ENCODE results near the gene IFT74. TPM values are rescaled to one million over a fixed set of nuclear protein-coding genes. Genes with fewer than 3 reads are reported as not detected.

IFT74 gene
- total and polyA plus RNA-seq, 2 of the 13 experiments (the other 11 are each of a cell fraction or from before 2014, with no cell fraction given), result 4.2 to 12.3 TPM

DNA sequence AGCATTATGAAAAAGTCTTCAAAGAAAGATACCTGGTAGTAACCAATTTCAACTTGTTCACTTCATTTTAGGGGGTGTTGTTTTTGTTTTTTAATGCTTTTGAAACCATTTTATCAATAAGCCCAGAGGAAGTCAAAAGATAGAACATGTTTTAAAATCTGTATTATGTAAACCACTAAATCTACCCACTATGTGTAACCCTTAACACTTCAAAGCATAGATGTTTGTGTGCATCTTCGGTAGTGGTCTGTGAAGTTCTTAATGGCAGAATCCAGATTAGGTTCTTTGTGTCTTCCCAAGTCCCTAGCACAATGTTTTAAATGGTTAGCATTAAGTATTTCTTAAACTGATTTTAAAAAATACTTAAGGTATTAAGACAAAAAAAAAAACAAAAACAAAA, 15.4 kb upstream of the IFT74 start:
- Histone ChIP-seq H3K27me3 (ENCODE audit: control insufficient read depth in 1 of 2, insufficient read depth in 2 of 2, low read length in 2 of 2) (no peaks in the 10 kb centered on the region), H3K36me3 (replicated peaks in 1 of 2; ENCODE audit: control insufficient read depth in 1 of 2, insufficient read depth in 2 of 2, low read length in 2 of 2) (no peaks in the 10 kb centered on the region; a peak in 1 of 5 replicates), H3K9me3 (ENCODE audit: low read length) (no peaks in the 10 kb centered on the region), H3K9ac (ENCODE audit: insufficient read depth, low read depth, low read length) (no peak overlapping the region), H4K20me1 (ENCODE audit: insufficient read depth, low read length) (0 out of 2 replicates have a peak, but pooled peaks cover 2% of the 10 kb centered on the region), H3K4me1 (ENCODE audit: insufficient read depth, low read length) (peaks cover 39% of the 10 kb centered on the region), H2AFZ (ENCODE audit: low read length) (no peak overlapping the region), H3K27ac (ENCODE audit: extremely low read length, insufficient read depth, low read length) (no peak overlapping the region), H3K4me3 (replicated peaks in 1 of 3; ENCODE audit: insufficient read depth in 1 of 3, low read depth in 2 of 3, low read length in 3 of 3) (no peak overlapping the region), H3K79me2 (ENCODE audit: insufficient read depth, low read length) (peaks cover 91% of the 10 kb centered on the region), H3K4me2 (ENCODE audit: low read depth, low read length) (no peak overlapping the region)
- CTCF ChIA-PET (ENCODE audit: low intra/inter-chr PET ratio, low total read pairs), result no interaction called here
- FAIRE-seq (no peak), DNase-seq (ENCODE audit: low spot score) (no peak), ATAC-seq (no peak)
- WGBS (ENCODE audit: low lambda C conversion rate), result 93% methylated on average over 1 of the region's 1 CpG
- BruUV-seq (replicated peaks), result no TSS peak
- TF ChIP-seq ERF (CRISPR knock-in tag; IDR thresholded peaks at IDR 0.05), result no peak
- TF ChIP-seq, protein P1, sequence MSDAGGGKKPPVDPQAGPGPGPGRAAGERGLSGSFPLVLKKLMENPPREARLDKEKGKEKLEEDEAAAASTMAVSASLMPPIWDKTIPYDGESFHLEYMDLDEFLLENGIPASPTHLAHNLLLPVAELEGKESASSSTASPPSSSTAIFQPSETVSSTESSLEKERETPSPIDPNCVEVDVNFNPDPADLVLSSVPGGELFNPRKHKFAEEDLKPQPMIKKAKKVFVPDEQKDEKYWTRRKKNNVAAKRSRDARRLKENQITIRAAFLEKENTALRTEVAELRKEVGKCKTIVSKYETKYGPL (CRISPR knock-in tag; IDR thresholded peaks at IDR 0.05), result no peak
- no peak for TF ChIP-seq ZBTB1 (CRISPR knock-in tag; IDR thresholded peaks at IDR 0.05; ENCODE audit: borderline replicate concordance)
- TF ChIP-seq SUZ12 (IDR thresholded peaks at IDR 0.05; ENCODE audit: low read depth, low read length), result no peak
- TF ChIP-seq REL (CRISPR knock-in tag; conservative IDR thresholded peaks at IDR 0.05), result no peak
- no peak for TF ChIP-seq PAWR (CRISPR knock-in tag; IDR thresholded peaks at IDR 0.05; ENCODE audit: borderline replicate concordance)
- TF ChIP-seq ZNF326 (CRISPR knock-in tag; IDR thresholded peaks at IDR 0.05; ENCODE audit: borderline replicate concordance), result no peak
- TF ChIP-seq DNMT3B (CRISPR knock-in tag; conservative IDR thresholded peaks at IDR 0.05), result no peak
- no peak for TF ChIP-seq TARDBP (CRISPR knock-in tag; IDR thresholded peaks at IDR 0.05)
- TF ChIP-seq POLR2G (IDR thresholded peaks at IDR 0.05; ENCODE audit: low read depth, low read length), result no peak
- TF ChIP-seq TBP (CRISPR knock-in tag; IDR thresholded peaks at IDR 0.05), result no peak
- TF ChIP-seq FIP1L1 (IDR thresholded peaks at IDR 0.05; ENCODE audit: borderline replicate concordance, insufficient read depth, low read depth, low read length), result no peak
- no peak for TF ChIP-seq ZNF891 (CRISPR knock-in tag; IDR thresholded peaks at IDR 0.05)
- TF ChIP-seq, protein P2, sequence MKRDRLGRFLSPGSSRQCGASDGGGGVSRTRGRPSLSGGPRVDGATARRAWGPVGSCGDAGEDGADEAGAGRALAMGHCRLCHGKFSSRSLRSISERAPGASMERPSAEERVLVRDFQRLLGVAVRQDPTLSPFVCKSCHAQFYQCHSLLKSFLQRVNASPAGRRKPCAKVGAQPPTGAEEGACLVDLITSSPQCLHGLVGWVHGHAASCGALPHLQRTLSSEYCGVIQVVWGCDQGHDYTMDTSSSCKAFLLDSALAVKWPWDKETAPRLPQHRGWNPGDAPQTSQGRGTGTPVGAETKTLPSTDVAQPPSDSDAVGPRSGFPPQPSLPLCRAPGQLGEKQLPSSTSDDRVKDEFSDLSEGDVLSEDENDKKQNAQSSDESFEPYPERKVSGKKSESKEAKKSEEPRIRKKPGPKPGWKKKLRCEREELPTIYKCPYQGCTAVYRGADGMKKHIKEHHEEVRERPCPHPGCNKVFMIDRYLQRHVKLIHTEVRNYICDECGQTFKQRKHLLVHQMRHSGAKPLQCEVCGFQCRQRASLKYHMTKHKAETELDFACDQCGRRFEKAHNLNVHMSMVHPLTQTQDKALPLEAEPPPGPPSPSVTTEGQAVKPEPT (CRISPR knock-in tag; IDR thresholded peaks at IDR 0.05; ENCODE audit: low read depth), result no peak
- TF ChIP-seq GMEB2 (CRISPR knock-in tag; IDR thresholded peaks at IDR 0.05; ENCODE audit: low read depth), result no peak
- TF ChIP-seq FLYWCH1 (CRISPR knock-in tag; IDR thresholded peaks at IDR 0.05), result no peak
- no peak for TF ChIP-seq PBX2 (CRISPR knock-in tag; IDR thresholded peaks at IDR 0.05)
- TF ChIP-seq HNRNPK (IDR thresholded peaks at IDR 0.05; ENCODE audit: low read depth, low read length, poor library complexity, severe bottlenecking), result no peak
- POLR2A ChIA-PET, result no interaction called here
- in situ Hi-C loops (cut with HindIII; ENCODE audit: extremely low pct_ligation_motif_present, low pct_unique_long_range_greater_than_20kb) (no loop called here), intact Hi-C loops (cut with micrococcal nuclease; ENCODE audit: unreplicated experiment) (no loop called here)

All from HepG2 (cell line).